PC-9 (cell line): Measurements from ENCODE around the gene TAGLN2.

Experiments
- EZH2 ChIP-seq: fragments of 200-600 bp; sonication (generic); IDR thresholded peaks from 2 replicates; pipeline ENCODE4 v1.8.0; 2017; ENCODE audit warnings: antibody characterized with exemption, low read depth
- TF ChIP-seq, protein P1 (sequence below): fragments of 200-600 bp; sonication (generic); conservative IDR thresholded peaks from 2 replicates; pipeline ENCODE4 v1.6.1; 2017; ENCODE audit warnings: mixed run types, antibody characterized with exemption, mild to moderate bottlenecking, moderate library complexity

DNA sequence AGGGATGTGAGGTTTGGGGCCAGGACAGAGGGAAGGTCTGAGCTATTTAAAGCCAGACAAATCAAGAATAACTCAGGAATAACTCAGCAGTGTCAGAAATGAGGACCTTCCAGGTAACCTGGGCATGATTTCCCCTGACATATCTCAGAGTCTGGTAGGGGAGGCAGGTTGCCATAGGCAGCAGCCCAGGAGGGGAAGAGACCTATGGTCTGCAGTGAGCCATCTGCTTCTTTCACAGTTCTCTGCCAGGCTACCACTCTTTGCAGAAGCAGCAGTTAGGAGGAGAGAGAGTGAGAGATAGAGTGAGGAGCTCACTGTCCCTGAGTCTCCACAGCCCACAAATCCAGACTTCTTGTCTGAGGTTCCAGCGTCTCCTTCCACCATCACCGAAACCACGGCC is 56.5 kb downstream of the TAGLN2 start:
- TF ChIP-seq, protein P1, sequence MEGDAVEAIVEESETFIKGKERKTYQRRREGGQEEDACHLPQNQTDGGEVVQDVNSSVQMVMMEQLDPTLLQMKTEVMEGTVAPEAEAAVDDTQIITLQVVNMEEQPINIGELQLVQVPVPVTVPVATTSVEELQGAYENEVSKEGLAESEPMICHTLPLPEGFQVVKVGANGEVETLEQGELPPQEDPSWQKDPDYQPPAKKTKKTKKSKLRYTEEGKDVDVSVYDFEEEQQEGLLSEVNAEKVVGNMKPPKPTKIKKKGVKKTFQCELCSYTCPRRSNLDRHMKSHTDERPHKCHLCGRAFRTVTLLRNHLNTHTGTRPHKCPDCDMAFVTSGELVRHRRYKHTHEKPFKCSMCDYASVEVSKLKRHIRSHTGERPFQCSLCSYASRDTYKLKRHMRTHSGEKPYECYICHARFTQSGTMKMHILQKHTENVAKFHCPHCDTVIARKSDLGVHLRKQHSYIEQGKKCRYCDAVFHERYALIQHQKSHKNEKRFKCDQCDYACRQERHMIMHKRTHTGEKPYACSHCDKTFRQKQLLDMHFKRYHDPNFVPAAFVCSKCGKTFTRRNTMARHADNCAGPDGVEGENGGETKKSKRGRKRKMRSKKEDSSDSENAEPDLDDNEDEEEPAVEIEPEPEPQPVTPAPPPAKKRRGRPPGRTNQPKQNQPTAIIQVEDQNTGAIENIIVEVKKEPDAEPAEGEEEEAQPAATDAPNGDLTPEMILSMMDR = no peak
- no peak for TF ChIP-seq EZH2
